Retinal pigment epithelial cell (primary cell): ENCODE measurements around the gene MAP3K7CL.

Source experiments
- DNase-seq: peaks from one replicate; pipeline ENCODE4 v3.0.0-alpha.2; 2010; ENCODE audit warnings: low read depth
- H3K4me3 ChIP-seq: 2 replicates; pipeline ENCODE4 v1.5.1; 2011; ENCODE audit warnings: mild to moderate bottlenecking, low read length, control low read depth, moderate library complexity
- CTCF ChIP-seq: conservative IDR thresholded peaks from 2 replicates; pipeline ENCODE4 v1.5.1; 2011; ENCODE audit warnings: low read depth, low read length, control low read depth, inconsistent platforms

The MAP3K7CL gene

GRCh38 chr21:29184037-29184436 is 53.6 kb downstream of the MAP3K7CL start:
- no peak for TF ChIP-seq CTCF
- DNase-seq: no peak
- no peak overlapping the region for H3K4me3 ChIP-seq

- DNase-seq: no peak
- H3K4me3 ChIP-seq: no peak overlapping the region
- no peak for TF ChIP-seq CTCF
These were observed 54.7 kb downstream of the MAP3K7CL start for GRCh38 chr21:29185172-29185571.

GRCh38 chr21:29185633-29186032 is 55.2 kb downstream of the MAP3K7CL start:
- no peak for DNase-seq
- TF ChIP-seq CTCF: no peak
- no peak overlapping the region for H3K4me3 ChIP-seq

GRCh38 chr21:29186246-29186645 is 55.8 kb downstream of the MAP3K7CL start:
- no peak for DNase-seq
- H3K4me3 ChIP-seq: no peak overlapping the region
- TF ChIP-seq CTCF: no peak

- TF ChIP-seq CTCF: no peak
- no peak for DNase-seq
- no peak overlapping the region for H3K4me3 ChIP-seq
These were observed 57.5 kb downstream of the MAP3K7CL start for GRCh38 chr21:29187944-29188343.

GRCh38 chr21:29189353-29189752 is 58.9 kb downstream of the MAP3K7CL start:
- no peak for DNase-seq
- H3K4me3 ChIP-seq: no peak overlapping the region
- no peak for TF ChIP-seq CTCF

GRCh38 chr21:29190923-29191331 is 60.5 kb downstream of the MAP3K7CL start:
- H3K4me3 ChIP-seq: no peak overlapping the region
- DNase-seq: no peak
- no peak for TF ChIP-seq CTCF
